ENCODE data around the gene VWA8.

VWA8 gene

GRCh38 chr13:41562083-41562482 is 398.8 kb downstream of the VWA8 start:
- TF ChIP-seq CTCF (IDR thresholded peaks at IDR 0.05), result no peak

GRCh38 chr13:41561170-41561569 is 399.7 kb downstream of the VWA8 start:
- TF ChIP-seq CTCF (IDR thresholded peaks at IDR 0.05), result no peak

DNA sequence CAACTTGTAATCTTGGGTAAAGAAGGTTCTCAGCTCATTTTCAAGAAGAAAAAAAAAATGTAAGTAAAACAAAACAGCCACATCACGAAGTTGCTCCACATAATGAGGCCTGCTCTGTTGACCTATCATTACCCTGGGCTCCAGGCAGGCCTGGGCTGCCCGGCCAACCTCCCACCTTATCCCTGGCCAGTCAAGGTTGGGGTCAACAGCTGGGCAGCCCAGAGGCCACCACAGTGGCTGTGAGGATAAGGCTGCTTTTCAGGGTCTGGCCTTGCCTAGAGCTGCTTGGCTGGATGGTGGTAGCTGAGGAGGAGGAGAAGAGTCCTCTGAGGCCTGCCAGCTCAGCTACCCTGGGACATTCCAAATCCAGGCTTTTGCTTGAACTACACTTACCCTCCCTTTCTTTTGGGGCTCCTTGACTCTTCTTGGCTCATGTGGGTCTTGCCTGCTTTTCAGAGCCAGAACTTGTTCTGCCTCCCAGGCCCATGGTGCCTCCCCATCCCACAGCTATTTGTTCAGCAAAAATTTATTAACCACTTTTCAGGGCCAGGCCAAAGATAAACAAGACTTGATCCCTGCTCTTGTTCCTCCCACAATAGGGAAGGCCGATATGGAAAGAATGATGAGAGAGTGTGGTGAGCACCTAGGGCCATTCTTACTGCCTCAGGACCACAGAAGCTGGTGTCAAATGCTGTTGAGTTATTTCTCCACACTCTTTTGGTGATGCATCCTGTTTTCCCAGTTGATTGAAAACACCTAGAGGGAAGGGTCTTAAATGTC is 401.9 kb downstream of the VWA8 start:
- no peak for TF ChIP-seq CTCF (IDR thresholded peaks at IDR 0.05)

DNA sequence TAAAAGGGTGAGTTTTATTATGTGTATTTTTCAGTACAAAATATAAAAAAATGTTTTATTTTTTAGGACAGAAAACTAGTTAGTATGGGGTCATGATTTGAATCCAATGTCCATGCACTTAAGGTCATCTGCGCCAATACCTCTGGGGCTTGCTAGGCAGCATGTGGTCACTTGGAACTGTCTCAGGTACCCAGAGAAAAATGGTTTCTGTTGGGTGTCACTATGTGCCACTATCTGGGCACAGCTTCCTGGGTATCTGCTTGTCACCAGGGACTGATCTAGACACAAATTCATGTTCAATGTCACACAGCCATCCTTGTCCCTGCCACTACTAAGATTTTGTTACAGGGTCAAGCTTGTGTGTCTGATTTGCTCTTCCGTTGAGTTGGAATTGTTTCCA is 403.2 kb downstream of the VWA8 start:
- TF ChIP-seq CTCF (IDR thresholded peaks at IDR 0.05), result no peak

- TF ChIP-seq CTCF (IDR thresholded peaks at IDR 0.05), result no peak
Measured at GRCh38 chr13:41554626-41555386, 406.1 kb downstream of the VWA8 start.

DNA sequence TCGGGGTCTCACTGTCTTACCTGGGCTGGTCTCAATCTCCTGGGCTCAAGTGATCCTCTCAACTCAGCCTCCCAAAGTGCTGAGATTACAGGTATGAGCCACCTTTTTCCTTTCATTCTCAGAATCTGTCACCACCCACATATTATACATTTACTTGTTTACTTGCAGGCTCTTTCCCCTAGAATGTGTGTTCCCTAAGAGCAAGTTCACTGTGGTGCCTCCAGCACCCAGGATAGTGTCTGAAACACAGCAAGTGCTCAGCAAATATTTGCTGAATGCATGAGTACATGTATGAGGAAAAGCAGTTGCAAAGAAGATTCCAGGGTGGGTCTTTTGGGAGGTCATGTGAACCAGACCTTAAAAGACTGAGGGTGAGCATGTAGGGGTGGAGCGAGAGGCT is 406.7 kb downstream of the VWA8 start:
- TF ChIP-seq CTCF (IDR thresholded peaks at IDR 0.05), result no peak

- no peak for TF ChIP-seq CTCF (IDR thresholded peaks at IDR 0.05)
Measured at GRCh38 chr13:41552031-41552430, 408.9 kb downstream of the VWA8 start.
